Measurements from ENCODE around the gene MYO1E.

Gene MYO1E

GRCh38 chr15:59252137-59252536 is 120.5 kb downstream of the MYO1E start:
- Mint-ChIP-seq H3K4me1 (no peaks in the 10 kb centered on the region), H3K9me3 (no peaks in the 10 kb centered on the region), H3K27ac (no peak overlapping the region), H3K27me3 (ENCODE audit: low read depth) (no peaks in the 10 kb centered on the region), H3K36me3 (ENCODE audit: low read depth) (peaks cover 15% of the 10 kb centered on the region), H3K4me3 (no peak overlapping the region)
- TF ChIP-seq, protein P1, sequence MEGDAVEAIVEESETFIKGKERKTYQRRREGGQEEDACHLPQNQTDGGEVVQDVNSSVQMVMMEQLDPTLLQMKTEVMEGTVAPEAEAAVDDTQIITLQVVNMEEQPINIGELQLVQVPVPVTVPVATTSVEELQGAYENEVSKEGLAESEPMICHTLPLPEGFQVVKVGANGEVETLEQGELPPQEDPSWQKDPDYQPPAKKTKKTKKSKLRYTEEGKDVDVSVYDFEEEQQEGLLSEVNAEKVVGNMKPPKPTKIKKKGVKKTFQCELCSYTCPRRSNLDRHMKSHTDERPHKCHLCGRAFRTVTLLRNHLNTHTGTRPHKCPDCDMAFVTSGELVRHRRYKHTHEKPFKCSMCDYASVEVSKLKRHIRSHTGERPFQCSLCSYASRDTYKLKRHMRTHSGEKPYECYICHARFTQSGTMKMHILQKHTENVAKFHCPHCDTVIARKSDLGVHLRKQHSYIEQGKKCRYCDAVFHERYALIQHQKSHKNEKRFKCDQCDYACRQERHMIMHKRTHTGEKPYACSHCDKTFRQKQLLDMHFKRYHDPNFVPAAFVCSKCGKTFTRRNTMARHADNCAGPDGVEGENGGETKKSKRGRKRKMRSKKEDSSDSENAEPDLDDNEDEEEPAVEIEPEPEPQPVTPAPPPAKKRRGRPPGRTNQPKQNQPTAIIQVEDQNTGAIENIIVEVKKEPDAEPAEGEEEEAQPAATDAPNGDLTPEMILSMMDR (IDR thresholded peaks at IDR 0.05; ENCODE audit: unreplicated experiment in 3 of 3), result no peak

DNA sequence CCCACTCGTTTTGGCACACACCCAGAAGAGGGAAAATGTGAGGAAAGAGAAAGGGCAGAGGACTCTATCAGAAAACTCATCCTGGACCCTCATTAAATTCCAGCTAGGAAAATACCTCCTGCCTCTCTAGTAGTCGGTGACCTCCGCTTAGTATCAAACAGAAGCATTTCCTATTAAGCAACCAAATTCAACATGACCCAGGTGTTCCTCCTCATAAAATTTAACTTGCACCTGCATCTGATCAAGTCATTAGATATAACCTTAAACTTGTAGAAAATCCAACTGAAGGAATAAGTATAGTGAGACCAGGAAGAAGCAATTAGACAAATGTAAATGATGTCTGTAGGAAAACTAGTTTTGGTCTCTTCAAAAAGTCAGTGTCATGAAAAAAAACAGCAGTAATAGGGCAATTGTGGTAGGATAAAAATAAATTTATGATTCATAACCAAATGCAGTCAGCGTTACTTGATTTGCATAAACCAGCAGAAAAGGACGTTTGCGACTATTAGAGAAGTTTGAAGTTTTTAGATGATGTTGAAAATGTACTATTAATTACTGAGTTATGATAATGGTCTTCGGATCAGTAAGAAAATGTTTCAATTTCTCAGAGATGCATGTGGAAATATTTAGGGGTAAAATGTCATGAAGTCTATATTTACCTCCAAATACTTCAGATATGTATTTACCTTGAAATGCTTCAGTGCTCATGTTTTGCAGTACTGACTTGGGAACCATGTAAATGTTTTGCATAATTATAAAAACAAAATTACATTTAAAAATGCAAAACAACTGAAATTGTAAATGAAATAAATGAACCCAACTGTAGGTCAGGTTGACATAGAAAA is 121.4 kb downstream of the MYO1E start:
- Mint-ChIP-seq H3K27me3 (ENCODE audit: low read depth) (no peaks in the 10 kb centered on the region), H3K36me3 (ENCODE audit: low read depth) (peaks cover 13% of the 10 kb centered on the region), H3K4me1 (no peaks in the 10 kb centered on the region), H3K27ac (no peak overlapping the region), H3K9me3 (no peaks in the 10 kb centered on the region), H3K4me3 (no peak overlapping the region)
- TF ChIP-seq, protein P1 (IDR thresholded peaks at IDR 0.05; ENCODE audit: unreplicated experiment in 3 of 3), result no peak

- H3K27ac Mint-ChIP-seq, result no peak overlapping the region
- no peaks in the 10 kb centered on the region for H3K4me1 Mint-ChIP-seq
- no peaks in the 10 kb centered on the region for H3K9me3 Mint-ChIP-seq
- TF ChIP-seq, protein P1 (IDR thresholded peaks at IDR 0.05; ENCODE audit: unreplicated experiment in 3 of 3), result no peak
- H3K4me3 Mint-ChIP-seq, result no peak overlapping the region
- no peaks in the 10 kb centered on the region for H3K27me3 Mint-ChIP-seq (ENCODE audit: low read depth)
- H3K36me3 Mint-ChIP-seq (ENCODE audit: low read depth), result peaks cover 4% of the 10 kb centered on the region
Measured at GRCh38 chr15:59250249-59250648, 122.4 kb downstream of the MYO1E start.

GRCh38 chr15:59249816-59250215 is 122.9 kb downstream of the MYO1E start:
- Mint-ChIP-seq H3K27ac (no peak overlapping the region), H3K36me3 (ENCODE audit: low read depth) (peaks cover 4% of the 10 kb centered on the region), H3K9me3 (no peaks in the 10 kb centered on the region), H3K4me1 (no peaks in the 10 kb centered on the region), H3K4me3 (no peak overlapping the region), H3K27me3 (ENCODE audit: low read depth) (no peaks in the 10 kb centered on the region)
- TF ChIP-seq, protein P1 (IDR thresholded peaks at IDR 0.05; ENCODE audit: unreplicated experiment in 3 of 3), result no peak

DNA sequence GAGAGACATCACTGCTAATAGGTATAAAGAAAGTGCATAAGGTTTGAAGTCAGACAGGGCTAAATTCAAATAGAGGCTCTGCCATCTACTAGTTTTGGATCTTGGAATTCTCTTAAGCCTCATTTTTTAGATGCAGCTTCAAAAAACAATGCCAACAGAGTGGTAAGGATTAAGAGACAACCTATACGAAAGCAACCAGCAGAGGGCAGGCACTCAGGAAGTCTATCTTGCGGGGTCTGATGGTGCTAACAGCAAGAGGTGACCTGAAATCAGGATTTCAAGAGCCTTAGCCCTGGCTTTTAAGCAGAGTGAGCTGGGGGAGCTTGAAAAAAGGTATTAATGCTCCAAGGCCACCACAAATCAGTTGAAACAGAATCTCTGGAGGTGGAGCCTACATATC is 125.3 kb downstream of the MYO1E start:
- Mint-ChIP-seq H3K36me3 (ENCODE audit: low read depth) (peaks cover 3% of the 10 kb centered on the region), H3K4me1 (no peaks in the 10 kb centered on the region), H3K27ac (no peak overlapping the region), H3K9me3 (no peaks in the 10 kb centered on the region), H3K4me3 (no peak overlapping the region), H3K27me3 (ENCODE audit: low read depth) (no peaks in the 10 kb centered on the region)
- TF ChIP-seq, protein P1 (IDR thresholded peaks at IDR 0.05; ENCODE audit: unreplicated experiment in 3 of 3), result peak; percentile 33 to 61 (median 56)

GRCh38 chr15:59245559-59245958 is 127.1 kb downstream of the MYO1E start:
- Mint-ChIP-seq H3K27ac (no peak overlapping the region), H3K36me3 (ENCODE audit: low read depth) (peaks cover 3% of the 10 kb centered on the region), H3K9me3 (no peaks in the 10 kb centered on the region), H3K27me3 (ENCODE audit: low read depth) (no peaks in the 10 kb centered on the region), H3K4me3 (no peak overlapping the region), H3K4me1 (peaks cover 3% of the 10 kb centered on the region)
- TF ChIP-seq, protein P1 (IDR thresholded peaks at IDR 0.05; ENCODE audit: unreplicated experiment in 3 of 3), result no peak

Data from nephron (organoid).